ENCODE data around the gene SYAP1. TPM values are rescaled to one million over a fixed set of nuclear protein-coding genes. Genes with fewer than 3 reads are reported as not detected.
A peak's percentile ranks its signal among the peaks of the same experiment; 100 is the strongest.

SYAP1 gene
- total RNA-seq, 4 donors from 2014 or later, result 19.8 to 43.4 (median 34.8) TPM

DNA sequence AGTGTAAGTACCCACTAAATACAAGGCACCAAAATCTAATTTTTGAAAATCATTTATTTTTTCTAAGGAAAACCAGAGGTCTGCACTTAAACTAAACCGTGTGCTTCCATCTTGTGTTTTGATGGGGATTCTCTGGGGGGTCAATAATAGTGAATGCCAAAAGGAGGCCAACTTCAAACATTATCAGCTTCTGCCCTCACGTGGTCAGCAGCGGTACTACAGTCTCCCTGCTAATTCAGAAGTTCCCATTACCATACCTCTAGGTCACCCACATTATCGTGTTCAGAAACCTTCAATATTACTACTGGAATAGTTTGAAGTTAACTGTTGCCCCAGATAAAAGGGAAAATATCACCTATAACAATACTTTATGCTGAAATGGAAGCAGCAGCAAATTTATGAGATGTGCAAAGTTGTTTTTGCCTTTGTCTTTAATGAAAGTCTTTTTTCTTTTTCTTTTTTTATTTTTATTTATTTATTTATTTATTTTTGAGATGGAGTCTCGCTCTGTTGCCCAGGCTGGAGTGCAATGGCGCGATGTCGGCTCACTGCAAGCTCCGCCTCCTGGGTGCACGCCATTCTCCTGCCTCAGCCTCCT, 24.2 kb upstream of the SYAP1 start:
- no peaks in the 10 kb centered on the region for H3K9me3 ChIP-seq
- DNase-seq, result peak; percentile 63 to 88 (median 68)
- no peak overlapping the region for H3K4me3 ChIP-seq
- no peaks in the 10 kb centered on the region for H3K27me3 ChIP-seq
- H3K4me1 ChIP-seq, result no peaks in the 10 kb centered on the region
- H3K27ac ChIP-seq, result no peak overlapping the region
- H3K36me3 ChIP-seq, result peaks cover 0 to 20% (median 0%) of the 10 kb centered on the region in 3 donors
- no peak for TF ChIP-seq POLR2A (IDR thresholded peaks at IDR 0.05)
- TF ChIP-seq, protein P1, sequence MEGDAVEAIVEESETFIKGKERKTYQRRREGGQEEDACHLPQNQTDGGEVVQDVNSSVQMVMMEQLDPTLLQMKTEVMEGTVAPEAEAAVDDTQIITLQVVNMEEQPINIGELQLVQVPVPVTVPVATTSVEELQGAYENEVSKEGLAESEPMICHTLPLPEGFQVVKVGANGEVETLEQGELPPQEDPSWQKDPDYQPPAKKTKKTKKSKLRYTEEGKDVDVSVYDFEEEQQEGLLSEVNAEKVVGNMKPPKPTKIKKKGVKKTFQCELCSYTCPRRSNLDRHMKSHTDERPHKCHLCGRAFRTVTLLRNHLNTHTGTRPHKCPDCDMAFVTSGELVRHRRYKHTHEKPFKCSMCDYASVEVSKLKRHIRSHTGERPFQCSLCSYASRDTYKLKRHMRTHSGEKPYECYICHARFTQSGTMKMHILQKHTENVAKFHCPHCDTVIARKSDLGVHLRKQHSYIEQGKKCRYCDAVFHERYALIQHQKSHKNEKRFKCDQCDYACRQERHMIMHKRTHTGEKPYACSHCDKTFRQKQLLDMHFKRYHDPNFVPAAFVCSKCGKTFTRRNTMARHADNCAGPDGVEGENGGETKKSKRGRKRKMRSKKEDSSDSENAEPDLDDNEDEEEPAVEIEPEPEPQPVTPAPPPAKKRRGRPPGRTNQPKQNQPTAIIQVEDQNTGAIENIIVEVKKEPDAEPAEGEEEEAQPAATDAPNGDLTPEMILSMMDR (IDR thresholded peaks at IDR 0.05), result peak; percentile 62 to 87 (median 74)

DNA sequence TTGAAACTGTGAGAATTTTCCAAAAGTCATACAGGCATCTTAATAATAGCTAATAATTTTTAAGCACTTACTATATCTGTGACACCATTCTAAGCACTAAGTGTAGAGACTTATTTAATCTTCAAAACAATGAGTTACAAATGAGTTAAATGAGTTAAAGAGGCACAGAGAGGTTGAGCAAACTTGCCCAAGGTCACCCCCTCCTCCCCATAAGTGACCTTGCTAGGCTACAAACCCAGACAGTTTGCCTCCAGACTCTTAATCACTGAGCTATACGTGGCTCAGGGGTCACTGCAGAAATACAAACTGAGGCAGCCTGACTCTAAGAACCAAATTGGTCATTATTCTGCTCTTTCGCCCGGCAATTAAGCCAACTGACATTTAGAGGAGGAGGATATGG, 22.5 kb upstream of the SYAP1 start:
- DNase-seq, result no peak
- Histone ChIP-seq H3K36me3 (peaks cover 0 to 10% (median 0%) of the 10 kb centered on the region in 3 donors), H3K4me1 (no peaks in the 10 kb centered on the region), H3K9me3 (no peaks in the 10 kb centered on the region), H3K27ac (no peak overlapping the region), H3K27me3 (no peaks in the 10 kb centered on the region), H3K4me3 (no peak overlapping the region)
- TF ChIP-seq, protein P1 (IDR thresholded peaks at IDR 0.05), result no peak
- no peak for TF ChIP-seq POLR2A (IDR thresholded peaks at IDR 0.05)

DNA sequence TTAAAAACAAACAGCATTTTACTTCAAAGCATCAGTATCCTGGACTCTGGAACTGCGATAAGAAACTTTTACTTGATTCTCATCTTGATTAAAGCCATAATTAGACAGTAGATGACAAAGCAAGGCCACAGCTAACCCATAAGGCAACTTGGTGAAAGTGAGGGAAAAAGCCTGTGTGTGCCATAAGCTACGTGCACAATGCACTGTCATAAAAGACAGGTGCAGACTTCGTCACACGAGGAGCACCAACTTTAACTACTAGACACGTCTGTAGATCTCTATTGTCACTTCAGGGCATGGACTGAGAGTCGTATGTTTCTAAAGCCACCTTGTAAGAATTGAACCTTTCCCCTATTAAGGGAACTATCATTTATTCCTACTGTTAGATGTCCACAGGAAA, 20.0 kb upstream of the SYAP1 start:
- TF ChIP-seq, protein P1 (IDR thresholded peaks at IDR 0.05), result no peak
- no peak for TF ChIP-seq POLR2A (IDR thresholded peaks at IDR 0.05)
- DNase-seq, result no peak
- H3K4me3 ChIP-seq, result no peak overlapping the region
- H3K9me3 ChIP-seq, result no peaks in the 10 kb centered on the region
- H3K4me1 ChIP-seq, result no peaks in the 10 kb centered on the region
- H3K27me3 ChIP-seq, result no peaks in the 10 kb centered on the region
- H3K36me3 ChIP-seq, result no peaks in the 10 kb centered on the region
- no peak overlapping the region for H3K27ac ChIP-seq

DNA sequence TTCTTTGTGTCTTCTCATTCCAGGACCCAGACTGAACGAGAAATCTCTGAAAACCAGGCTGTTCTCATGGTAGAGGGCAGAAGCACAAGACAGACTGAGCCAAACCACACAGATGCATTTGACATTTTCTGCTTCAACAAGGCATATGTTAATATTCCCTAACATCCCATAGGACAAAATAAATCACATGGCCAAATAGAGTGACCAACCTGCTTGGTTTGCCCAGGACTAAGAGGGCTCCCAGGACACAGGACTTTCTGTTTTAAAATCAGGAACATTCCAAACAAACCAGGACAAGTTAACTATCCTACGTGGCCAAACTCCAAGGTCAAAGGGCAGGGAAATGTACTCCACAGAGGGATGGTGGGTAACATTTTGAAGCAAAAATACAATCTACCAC, 18.7 kb upstream of the SYAP1 start:
- Histone ChIP-seq H3K4me3 (no peak overlapping the region), H3K9me3 (no peaks in the 10 kb centered on the region), H3K27ac (no peak overlapping the region), H3K27me3 (no peaks in the 10 kb centered on the region), H3K4me1 (no peaks in the 10 kb centered on the region), H3K36me3 (no peaks in the 10 kb centered on the region)
- no peak for DNase-seq
- TF ChIP-seq, protein P1 (IDR thresholded peaks at IDR 0.05), result no peak
- TF ChIP-seq POLR2A (IDR thresholded peaks at IDR 0.05), result no peak

DNA sequence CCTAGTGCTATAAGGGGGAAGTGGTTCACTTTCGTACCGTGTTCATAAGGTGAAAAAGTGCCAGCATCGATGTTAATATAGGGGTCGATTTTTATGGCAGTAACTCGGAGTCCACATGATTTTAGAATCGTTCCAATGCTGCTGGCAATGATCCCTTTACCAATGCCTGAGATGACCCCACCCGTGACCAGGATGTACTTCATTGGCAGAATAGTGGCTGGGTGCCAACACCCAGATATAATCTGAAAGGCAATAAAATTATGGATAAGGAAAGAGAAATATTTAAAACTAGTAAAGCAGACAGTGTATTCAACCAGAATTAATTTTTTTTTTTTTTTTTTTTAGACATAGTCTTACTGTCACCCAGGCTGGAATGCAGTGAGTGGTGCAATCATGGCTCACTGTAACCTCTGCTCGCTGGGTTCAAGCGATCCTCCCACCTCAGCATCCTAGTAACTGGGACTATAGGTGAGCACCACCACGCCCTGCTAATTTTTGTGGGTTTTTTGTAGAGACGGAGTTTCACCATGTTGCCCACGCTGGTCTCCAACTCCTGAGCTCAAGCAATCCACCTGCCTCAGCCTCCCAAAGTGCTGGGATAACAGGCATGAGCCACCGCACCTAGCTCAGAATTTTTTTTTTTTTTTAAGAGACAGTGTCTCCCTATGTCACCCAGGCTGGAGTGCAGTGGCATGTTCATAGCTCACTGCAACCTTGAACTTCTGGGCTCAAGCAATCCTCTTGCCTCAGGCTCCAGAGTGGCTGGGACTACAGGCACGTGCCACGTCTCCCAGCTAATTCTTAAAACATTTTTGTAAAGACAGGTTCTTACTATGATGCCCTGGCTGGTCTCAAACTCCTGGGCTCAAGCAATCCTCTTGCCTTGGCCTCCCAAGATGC, 16.5 kb upstream of the SYAP1 start:
- Histone ChIP-seq H3K4me1 (no peaks in the 10 kb centered on the region), H3K27ac (no peak overlapping the region), H3K9me3 (no peaks in the 10 kb centered on the region), H3K27me3 (no peaks in the 10 kb centered on the region), H3K36me3 (no peaks in the 10 kb centered on the region), H3K4me3 (no peak overlapping the region)
- peak in 1 of 3 donors; percentile 52 for DNase-seq
- TF ChIP-seq POLR2A (IDR thresholded peaks at IDR 0.05), result no peak
- TF ChIP-seq, protein P1 (IDR thresholded peaks at IDR 0.05), result no peak

Measured in Peyer's patch (tissue), 4 donors.